Stimulated activated CD8-positive, alpha-beta memory T cell treated with anti-CD3 and anti-CD28 coated beads, Interleukin-4, amount 100 ng/mL, for 24 hours (primary cell): ENCODE measurements around the gene ARHGAP33.

Experiments
- DNase-seq: peaks from one replicate; pipeline ENCODE4 v3.0.0-alpha.2; 2020; ENCODE audit warnings: low read depth

The ARHGAP33 gene, protein sequence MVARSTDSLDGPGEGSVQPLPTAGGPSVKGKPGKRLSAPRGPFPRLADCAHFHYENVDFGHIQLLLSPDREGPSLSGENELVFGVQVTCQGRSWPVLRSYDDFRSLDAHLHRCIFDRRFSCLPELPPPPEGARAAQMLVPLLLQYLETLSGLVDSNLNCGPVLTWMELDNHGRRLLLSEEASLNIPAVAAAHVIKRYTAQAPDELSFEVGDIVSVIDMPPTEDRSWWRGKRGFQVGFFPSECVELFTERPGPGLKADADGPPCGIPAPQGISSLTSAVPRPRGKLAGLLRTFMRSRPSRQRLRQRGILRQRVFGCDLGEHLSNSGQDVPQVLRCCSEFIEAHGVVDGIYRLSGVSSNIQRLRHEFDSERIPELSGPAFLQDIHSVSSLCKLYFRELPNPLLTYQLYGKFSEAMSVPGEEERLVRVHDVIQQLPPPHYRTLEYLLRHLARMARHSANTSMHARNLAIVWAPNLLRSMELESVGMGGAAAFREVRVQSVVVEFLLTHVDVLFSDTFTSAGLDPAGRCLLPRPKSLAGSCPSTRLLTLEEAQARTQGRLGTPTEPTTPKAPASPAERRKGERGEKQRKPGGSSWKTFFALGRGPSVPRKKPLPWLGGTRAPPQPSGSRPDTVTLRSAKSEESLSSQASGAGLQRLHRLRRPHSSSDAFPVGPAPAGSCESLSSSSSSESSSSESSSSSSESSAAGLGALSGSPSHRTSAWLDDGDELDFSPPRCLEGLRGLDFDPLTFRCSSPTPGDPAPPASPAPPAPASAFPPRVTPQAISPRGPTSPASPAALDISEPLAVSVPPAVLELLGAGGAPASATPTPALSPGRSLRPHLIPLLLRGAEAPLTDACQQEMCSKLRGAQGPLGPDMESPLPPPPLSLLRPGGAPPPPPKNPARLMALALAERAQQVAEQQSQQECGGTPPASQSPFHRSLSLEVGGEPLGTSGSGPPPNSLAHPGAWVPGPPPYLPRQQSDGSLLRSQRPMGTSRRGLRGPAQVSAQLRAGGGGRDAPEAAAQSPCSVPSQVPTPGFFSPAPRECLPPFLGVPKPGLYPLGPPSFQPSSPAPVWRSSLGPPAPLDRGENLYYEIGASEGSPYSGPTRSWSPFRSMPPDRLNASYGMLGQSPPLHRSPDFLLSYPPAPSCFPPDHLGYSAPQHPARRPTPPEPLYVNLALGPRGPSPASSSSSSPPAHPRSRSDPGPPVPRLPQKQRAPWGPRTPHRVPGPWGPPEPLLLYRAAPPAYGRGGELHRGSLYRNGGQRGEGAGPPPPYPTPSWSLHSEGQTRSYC

DNA sequence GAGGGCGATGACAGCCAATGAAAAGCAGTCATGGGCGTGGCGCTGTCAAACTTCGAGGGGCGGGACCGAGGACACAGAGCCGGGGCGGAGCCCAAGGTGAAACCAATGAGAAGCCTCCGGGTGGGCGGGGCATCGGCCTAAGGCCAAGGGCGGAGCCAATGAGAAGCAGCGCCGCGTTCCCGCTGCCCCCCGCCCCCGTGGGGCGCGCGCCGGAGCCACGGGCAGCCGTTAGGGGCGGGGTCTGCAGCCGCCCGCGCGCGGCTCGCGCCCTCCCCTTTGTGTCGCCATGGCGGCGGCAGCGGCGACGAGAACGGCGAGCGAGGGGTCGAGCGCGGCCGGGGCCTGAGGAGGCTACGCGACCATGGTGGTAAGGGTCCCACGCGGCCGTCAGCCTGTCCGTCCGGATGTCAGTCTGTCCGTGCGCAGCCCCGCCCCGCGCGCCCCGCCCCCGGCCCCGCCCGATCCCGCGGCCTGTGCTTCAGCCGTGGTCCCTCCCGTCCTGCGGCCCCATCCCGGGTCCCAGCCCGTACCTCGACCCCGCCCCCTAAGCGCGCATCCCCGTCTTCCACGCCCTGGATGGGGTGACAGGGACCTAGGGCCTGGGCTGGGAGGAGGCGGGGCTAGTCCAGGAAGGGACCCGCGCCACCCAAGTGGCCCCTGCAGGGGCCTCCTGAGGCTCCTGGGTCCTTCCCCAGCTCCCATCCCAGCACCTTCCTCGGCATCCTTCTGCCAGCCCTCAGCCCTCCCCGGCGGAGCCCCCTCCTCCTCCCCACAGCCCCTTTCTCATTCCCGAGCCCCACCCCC lies at the start of gene ARHGAP33:
ARHGAP33 (plus strand) TSS at position 267 of the 804 bp plus-strand sequence; CDS start at position 362, 95 bp downstream.
- peak; percentile 98 for DNase-seq

- DNase-seq: no peak
Measured at GRCh38 chr19:35727053-35727955, 48.1 kb upstream of the ARHGAP33 start.

GRCh38 chr19:35727956-35728706 lies 47.2 kb upstream of the ARHGAP33 start:
- DNase-seq: no peak

DNA sequence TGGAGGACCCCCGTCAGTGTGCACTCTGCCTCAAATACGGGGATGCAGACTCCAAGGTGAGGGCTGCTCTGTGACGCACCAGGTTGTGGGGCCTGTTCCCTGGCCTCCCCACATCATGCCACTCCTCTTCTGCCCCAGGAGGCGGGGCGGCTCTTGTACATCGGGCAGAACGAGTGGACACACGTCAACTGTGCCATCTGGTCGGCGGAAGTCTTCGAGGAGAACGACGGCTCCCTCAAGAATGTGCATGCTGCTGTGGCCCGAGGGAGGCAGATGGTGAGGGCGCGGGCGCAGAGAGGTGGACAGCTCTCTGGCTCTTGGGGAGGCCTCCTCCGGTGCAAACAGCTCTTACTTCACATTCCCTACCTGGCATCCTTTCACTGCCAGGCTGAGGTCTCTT lies 46.3 kb upstream of the ARHGAP33 start:
- DNase-seq: no peak

DNA sequence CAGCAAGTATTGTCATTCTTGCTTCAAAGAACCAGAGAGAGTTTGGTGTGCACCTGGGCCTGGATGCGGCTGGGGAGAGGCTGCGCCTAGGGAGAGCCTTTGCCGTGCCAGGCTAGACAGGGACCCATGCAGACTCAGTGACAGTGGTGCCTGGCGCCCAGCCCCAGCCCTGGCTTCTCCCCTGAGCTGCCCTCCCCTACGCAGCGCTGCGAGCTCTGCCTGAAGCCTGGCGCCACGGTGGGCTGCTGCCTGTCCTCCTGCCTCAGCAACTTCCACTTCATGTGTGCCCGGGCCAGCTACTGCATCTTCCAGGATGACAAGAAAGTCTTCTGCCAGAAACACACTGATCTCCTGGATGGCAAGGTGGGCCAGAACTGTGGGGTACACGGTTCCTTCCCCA lies 45.6 kb upstream of the ARHGAP33 start:
- no peak for DNase-seq

- DNase-seq: no peak
Measured at GRCh38 chr19:35730326-35730725, 45.0 kb upstream of the ARHGAP33 start.

DNA sequence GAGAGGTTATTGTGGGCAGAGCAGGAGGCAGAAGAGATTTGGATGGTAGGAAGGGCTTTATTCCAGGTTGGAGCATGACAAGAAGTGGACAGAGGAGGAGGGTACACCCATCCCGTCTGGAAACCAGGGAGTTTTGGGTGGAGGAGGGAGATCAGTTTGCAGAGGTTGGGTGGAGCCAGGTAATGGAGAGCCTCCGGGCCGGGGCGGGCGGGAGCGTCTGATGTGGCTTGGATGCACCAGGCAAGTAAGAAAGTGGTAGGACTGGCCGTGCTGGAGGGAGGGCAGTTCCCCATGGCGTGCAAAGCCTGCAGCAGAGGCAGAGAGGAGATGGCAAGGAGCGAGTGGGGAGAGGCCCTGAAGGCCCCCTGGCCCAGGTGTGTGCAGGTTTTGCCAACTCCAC lies 44.0 kb upstream of the ARHGAP33 start:
- no peak for DNase-seq

GRCh38 chr19:35731779-35732405 lies 43.5 kb upstream of the ARHGAP33 start:
- no peak for DNase-seq

GRCh38 chr19:35732540-35733179 lies 42.7 kb upstream of the ARHGAP33 start:
- DNase-seq: no peak

DNA sequence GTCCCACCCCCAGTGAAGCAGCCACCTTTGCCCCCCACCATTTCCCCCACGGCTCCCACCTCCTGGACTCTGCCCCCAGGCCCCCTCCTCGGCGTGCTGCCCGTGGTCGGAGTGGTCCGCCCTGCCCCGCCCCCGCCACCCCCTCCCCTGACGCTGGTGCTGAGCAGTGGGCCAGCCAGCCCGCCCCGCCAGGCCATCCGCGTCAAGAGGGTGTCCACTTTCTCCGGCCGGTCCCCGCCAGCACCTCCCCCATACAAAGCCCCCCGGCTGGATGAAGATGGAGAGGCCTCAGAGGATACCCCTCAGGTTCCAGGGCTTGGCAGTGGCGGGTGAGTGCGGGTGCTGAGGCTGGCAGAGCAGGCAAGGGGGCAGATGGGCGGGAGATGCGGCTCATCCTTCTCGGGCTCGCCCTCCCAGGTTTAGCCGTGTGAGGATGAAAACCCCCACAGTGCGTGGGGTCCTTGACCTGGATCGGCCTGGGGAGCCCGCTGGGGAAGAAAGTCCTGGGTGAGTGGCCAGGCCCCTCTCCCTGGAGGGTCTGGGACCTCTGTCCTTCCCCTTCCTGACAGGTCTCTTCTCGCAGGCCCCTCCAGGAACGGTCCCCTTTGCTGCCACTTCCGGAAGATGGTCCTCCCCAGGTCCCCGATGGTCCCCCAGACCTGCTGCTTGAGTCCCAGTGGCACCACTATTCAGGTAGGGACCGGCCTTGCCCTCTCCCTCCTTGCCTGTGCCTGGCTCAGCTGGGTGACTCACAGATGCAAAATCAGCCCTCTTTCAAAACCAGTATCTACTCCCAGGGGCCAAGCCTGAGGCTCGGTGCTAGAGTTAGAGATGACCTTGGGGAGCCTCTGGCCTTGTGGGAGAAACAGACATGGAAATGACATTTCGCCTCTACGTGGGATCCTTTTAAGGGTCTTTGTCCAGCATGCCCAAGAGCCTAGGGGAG lies 41.9 kb upstream of the ARHGAP33 start:
- DNase-seq: no peak

DNA sequence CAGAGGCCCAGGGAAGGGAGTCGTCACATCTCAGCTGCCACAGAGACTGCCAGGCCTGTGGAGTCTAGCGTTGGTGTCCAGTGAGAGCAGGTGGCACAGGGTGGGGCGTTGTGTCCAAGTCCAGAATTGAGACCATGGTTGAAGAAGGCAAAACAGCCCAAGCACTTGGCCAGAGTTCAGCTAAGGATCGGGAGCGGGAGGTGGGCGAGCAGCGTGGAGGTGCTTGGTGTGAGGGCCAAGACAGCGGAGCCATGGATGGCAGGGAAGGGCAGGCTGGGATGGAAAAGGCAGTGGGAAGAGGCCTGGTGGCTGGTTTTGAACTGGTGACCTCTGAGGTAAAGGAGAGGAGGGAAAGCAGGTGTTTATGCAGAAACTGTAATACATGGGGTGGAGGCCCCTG lies 41.1 kb upstream of the ARHGAP33 start:
- no peak for DNase-seq

DNA sequence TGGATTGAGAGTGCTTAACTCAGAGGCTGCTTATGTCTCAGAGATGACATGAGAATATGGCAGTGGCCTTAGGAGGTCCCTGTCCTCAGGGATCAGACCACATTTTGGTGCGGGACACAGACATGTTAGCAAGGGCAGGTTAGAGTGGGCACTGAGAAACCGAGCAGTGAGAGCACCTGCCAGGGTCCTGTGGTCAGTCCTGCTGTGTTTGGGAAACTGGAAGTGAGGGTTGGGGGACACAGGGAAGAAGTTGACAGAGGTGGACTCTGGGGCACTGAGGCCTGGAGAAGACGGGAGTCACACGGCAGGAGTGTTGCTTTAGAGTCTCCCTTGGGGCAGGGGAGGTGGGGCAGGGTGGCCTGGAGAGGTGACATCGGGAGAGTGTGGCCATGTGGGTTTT lies 40.5 kb upstream of the ARHGAP33 start:
- DNase-seq: no peak

DNA sequence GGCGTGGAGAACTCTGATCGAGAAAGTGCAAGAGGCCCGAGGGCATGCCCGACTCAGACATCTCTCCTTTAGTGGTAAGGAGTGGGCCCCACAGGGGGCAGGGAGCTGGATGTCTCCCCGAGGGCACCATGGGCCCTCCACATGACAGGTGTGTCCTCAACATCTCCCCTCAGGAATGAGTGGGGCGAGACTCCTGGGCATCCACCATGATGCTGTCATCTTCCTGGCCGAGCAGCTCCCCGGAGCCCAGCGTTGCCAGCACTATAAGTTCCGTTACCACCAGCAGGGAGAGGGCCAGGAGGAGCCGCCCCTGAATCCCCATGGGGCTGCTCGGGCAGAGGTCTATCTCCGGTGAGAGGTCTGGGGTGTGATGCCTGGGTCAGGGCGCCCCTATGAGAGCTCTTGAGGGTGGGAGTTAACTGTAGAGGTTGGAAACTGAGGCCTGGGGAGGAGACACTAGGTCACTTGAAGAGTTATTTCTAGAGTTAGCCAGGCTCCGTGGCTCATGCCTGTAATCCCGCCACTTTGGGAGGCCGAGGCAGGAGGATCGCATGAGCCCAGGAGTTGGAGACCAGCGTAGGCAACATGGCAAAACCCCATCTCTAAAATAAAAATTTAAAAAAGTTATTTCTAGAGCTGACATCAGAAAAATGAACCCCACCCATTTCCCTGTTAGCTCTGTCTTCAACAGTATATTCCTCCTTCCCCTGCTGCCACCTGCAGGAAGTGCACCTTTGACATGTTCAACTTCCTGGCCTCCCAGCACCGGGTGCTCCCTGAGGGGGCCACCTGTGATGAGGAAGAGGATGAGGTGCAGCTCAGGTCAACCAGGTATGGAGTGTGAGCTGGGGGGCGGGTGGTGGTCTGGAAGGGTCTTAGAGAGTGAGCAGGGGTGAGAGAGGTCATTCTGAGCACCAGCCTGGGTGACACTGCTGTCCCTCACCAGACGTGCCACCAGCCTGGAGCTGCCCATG lies 38.2 kb upstream of the ARHGAP33 start:
- DNase-seq: no peak

DNA sequence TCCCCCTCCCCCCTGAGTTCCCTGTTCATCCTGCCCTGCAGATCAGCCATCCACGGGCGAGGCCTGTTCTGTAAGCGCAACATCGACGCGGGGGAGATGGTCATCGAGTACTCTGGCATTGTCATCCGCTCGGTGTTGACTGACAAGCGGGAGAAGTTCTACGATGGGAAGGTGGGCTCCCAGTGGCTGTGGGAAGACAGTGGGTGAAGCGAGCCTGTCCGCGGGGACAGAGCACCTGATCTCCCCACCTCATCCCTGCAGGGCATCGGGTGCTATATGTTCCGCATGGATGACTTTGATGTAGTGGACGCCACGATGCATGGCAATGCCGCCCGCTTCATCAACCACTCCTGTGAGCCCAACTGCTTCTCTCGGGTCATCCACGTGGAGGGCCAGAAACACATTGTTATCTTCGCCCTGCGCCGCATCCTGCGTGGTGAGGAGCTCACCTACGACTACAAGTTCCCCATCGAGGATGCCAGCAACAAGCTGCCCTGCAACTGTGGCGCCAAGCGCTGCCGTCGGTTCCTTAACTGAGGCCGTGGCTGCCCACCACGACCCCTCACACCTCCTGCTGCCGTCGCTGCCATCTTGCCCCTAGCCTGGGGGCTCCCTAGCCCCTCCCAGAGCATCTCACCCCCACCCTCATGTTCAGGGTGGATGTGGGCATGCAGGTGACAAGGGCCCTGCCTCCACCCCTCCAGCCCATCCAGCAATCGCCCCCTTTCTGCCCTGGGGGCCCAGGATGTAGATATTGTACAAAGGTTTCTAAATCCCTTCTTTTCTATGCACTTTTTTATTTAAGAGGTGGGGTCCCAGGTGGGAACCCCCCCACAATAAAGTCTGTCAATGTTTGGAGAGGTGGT lies 37.1 kb upstream of the ARHGAP33 start:
- no peak for DNase-seq

DNA sequence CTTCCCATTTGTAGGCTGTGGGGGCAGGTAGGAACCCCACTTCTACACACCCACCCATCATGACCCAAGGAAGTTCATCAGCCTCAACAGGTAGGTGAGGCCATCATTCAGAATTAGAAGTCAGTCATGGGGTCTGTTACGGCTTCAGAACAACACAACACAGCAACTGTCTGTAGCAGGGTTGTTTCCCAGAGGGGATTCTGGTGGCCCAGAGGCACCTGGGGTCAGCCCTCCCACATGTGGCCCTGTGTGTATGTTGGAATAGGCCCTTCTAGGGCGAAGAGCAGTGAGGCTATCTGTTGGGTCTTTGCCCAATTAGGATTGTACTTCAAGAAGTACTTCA lies 36.5 kb upstream of the ARHGAP33 start:
- no peak for DNase-seq
